AG20443 (cell line): ENCODE data around the gene ENPP3.

Experiments used
- DNase-seq: peaks from one replicate; pipeline ENCODE4 v3.0.0; 2012; ENCODE audit warnings: low spot score, mixed read lengths

The ENPP3 gene

DNA sequence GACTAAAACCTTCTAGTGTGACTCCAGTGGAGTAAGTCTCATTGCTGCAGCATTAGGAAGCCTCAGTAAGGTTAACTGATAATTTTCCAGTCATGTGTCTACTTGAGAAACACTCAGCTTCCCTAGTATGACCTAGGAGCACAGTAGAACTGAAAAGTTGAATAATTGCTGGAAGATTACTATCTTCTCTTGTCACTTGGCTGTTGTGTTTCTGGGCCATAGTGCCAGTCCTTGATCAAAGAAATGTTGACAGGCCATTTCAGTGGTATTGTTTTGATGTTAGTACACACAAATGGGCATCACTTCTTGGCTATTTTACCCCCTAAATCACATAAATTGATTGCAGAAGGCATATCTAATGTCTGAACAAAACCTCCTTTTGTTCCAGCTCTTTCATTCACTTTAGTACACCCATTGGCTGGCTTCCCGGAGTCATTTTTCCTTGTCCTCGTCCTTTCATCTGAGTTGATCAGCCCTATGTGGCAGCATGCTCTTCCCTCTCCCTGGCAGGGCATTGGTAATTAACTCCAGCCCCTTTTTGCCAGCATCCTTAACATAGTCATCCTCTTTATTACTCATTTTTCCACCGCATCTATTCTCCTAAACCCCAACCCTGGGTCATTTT lies 6.0 kb downstream of the ENPP3 start:
- no peak for DNase-seq

GRCh38 chr6:131643855-131644460 lies 6.9 kb downstream of the ENPP3 start:
- DNase-seq: no peak

- DNase-seq: no peak
Observed at GRCh38 chr6:131644921-131645320, 7.8 kb downstream of the ENPP3 start.

- DNase-seq: no peak
Observed at GRCh38 chr6:131645846-131646245, 8.7 kb downstream of the ENPP3 start.

DNA sequence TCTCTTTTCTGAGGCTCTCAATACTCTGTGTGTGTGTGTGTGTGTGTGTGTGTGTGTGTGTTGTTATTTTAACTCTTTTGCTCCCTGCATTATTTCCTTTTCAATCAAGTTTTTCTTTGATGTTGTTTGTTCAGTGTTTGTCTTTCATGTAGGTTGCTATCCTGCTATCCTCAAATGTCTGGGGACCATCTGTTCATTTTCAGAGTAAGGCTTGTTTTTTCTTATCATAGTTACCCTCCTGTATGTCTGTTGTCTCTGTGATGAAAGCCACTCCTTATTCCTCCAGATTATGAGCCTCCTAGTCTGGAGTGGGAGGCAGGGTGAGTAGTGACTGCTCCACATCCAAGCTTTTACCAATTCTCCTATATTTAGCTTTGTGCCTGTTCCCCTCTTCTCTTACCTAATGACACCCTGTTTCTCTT lies 9.2 kb downstream of the ENPP3 start:
- no peak for DNase-seq

DNA sequence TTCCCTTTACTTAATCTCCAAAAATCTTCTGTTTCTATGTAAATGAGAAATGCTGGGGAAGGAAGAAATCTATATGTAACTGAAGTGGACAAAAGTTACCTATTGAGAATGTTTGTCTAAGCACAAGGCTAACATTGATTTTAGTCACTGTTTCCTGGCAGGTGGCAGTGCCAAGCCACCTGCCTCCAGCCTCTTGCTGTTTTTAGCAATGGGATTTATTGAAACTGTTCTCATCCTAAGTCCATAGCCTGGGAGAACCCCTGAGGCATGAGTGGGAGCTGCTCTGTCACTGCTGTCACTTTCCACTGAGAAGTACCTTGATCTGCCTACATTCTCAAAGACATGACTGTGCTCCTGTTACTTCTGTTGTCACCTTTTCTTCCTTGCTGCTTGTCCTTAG lies 14.7 kb downstream of the ENPP3 start:
- no peak for DNase-seq

DNA sequence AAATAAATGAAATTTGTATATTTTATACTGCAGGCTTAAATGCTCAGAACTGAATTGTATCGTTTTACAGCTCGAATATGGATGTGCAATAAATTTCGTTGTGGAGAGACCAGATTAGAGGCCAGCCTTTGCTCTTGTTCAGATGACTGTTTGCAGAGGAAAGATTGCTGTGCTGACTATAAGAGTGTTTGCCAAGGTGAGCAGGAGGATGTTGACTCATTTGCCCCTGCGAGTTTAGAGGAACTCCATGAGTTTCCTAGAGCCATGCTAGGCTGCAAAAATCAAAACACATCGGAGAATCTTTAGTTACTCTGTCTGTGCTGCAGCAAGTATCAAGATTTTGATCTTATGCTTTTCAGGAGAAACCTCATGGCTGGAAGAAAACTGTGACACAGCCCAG lies 15.4 kb downstream of the ENPP3 start:
- DNase-seq: peak; percentile 27

GRCh38 chr6:131654326-131654725 lies 17.2 kb downstream of the ENPP3 start:
- no peak for DNase-seq

DNA sequence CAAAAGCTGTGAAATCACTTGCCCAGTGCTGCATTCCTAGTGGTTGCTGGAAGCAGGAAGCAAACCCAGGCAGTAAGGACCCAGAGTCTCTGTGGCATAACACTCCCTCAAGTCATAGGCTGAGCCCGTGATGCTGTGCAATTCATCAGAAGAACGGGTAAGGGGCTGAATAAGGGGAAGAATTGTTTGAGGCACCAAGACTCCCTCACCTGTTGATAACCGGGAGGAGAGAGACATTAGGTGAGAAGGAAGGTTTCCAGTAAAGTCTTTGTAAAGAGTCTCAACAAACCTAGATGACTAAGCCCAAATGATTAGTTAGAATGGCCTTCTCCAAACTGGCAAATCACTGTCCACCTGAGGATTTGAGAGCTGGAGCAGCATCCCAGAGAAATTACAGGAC lies 18.3 kb downstream of the ENPP3 start:
- DNase-seq: no peak

GRCh38 chr6:131655951-131656350 lies 18.8 kb downstream of the ENPP3 start:
- DNase-seq: no peak

- no peak for DNase-seq
Observed at GRCh38 chr6:131656667-131657066, 19.6 kb downstream of the ENPP3 start.

- DNase-seq: no peak
Observed at GRCh38 chr6:131657222-131657621, 20.1 kb downstream of the ENPP3 start.

DNA sequence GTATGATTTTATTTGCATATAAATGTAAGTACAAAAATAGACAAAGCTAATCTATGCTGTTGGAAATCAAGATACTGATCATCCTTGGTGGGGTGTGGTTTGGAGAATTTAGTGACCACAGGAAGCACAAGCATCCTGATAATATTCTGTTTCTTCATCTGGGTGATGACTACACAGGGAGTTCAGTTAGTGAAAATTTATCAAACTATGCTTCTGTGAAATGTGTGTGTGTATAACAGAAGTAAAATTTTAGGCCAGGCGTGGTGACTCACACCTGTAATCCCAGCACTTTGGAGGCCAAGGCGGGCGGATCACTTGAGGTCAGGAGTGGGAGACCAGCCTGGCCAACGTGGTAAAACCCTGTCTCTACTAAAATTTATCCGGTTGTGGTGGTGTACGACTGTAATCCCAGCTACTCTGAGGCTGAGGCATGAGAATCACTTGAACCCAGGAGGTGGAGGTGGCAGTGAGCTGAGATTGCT lies 20.6 kb downstream of the ENPP3 start:
- peak; percentile 68 for DNase-seq

- DNase-seq: no peak
Observed at GRCh38 chr6:131658287-131658686, 21.2 kb downstream of the ENPP3 start.

GRCh38 chr6:131660195-131660594 lies 23.1 kb downstream of the ENPP3 start:
- peak; percentile 25 for DNase-seq

- DNase-seq: no peak
Observed at GRCh38 chr6:131663578-131664165, 26.6 kb downstream of the ENPP3 start.

- DNase-seq: no peak
Observed at GRCh38 chr6:131669891-131670290, 32.8 kb downstream of the ENPP3 start.

GRCh38 chr6:131673184-131673583 lies 36.1 kb downstream of the ENPP3 start:
- DNase-seq: no peak

- DNase-seq: no peak
Observed at GRCh38 chr6:131678442-131678841, 41.3 kb downstream of the ENPP3 start.

- DNase-seq: no peak
Observed at GRCh38 chr6:131680868-131681267, 43.8 kb downstream of the ENPP3 start.

- no peak for DNase-seq
Observed at GRCh38 chr6:131681585-131681984, 44.5 kb downstream of the ENPP3 start.

- no peak for DNase-seq
Observed at GRCh38 chr6:131682442-131682841, 45.3 kb downstream of the ENPP3 start.

DNA sequence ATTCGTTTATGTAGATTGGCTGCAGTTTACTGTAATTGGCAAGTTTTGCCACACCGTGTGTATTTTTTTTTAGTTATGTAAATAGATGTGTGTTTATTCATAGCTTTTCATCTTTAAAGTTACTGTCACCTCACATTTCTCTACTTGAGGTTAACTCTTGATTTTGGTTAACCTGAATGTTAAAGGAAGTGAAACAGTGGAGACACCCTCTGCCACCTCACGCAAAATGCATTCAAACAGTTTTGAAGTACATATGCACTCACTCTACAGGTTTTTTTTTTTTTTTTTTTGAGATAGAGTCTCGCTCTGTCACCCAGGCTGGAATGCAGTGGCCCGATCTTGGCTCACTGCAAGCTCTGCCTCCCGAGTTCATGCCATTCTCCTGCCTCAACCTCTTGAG lies 46.4 kb downstream of the ENPP3 start:
- DNase-seq: no peak
